ENCODE data around the gene NLN.

- TF ChIP-seq CTCF (IDR thresholded peaks at IDR 0.05), result no peak
- no peak for TF ChIP-seq POLR2A (IDR thresholded peaks at IDR 0.05)
- no peak for TF ChIP-seq POLR2AphosphoS5 (IDR thresholded peaks at IDR 0.05; ENCODE audit: insufficient read depth in 1 of 2, low read depth in 1 of 2)
These were observed 124.1 kb downstream of the NLN start for GRCh38 chr5:65846101-65846500.
